Heart left ventricle (tissue), 16 donors: ENCODE measurements around the gene WFIKKN2. TPM values are rescaled to one million over a fixed set of nuclear protein-coding genes. Genes with fewer than 3 reads are reported as not detected.
A peak's percentile ranks its signal among the peaks of the same experiment; 100 is the strongest.

ENCODE experiments used
- ATAC-seq, 4 donors: fragments of 200-7000 bp; cut with Tn5 transposase; one replicate each; pipeline ENCODE4 v1.9.1; 2020 to 2022; ENCODE audit warnings: moderate library complexity in 4 of 4, mild to moderate bottlenecking in 3 of 4, moderate number of reproducible peaks in 1 of 4
- DNase-seq, 5 donors: peaks; one replicate each; pipeline ENCODE4 v3.0.0-alpha.2; 2020
- H3K27ac ChIP-seq, 12 donors: fragments of 200-600 bp; sonication (generic) in 4 of 12; one replicate each; pipeline versions ENCODE4 v1.5.0 to v1.8.0; 2016 to 2022; ENCODE audit warnings: mild to moderate bottlenecking in 2 of 12
- H3K27me3 ChIP-seq, 9 donors: fragments of 200-600 bp; sonication (generic) in 2 of 9; one replicate each; pipeline versions ENCODE4 v1.5.1 to v1.8.0; 2016 to 2022; ENCODE audit warnings: mild to moderate bottlenecking in 3 of 9
- H3K36me3 ChIP-seq, 9 donors: fragments of 200-600 bp; sonication (generic) in 2 of 9; one replicate each; pipeline versions ENCODE4 v1.5.0 to v1.8.0; 2018 to 2022; ENCODE audit warnings: mild to moderate bottlenecking in 2 of 9
- H3K4me1 ChIP-seq, 12 donors: fragments of 200-600 bp; sonication (generic) in 4 of 12; one replicate each; pipeline versions ENCODE4 v1.5.0 to v1.8.0; 2016 to 2022; ENCODE audit warnings: mild to moderate bottlenecking in 3 of 12
- H3K4me3 ChIP-seq, 12 donors: fragments of 200-600 bp; sonication (generic) in 4 of 12; one replicate each; pipeline versions ENCODE4 v1.5.0 to v1.8.0; 2017 to 2022; ENCODE audit warnings: mild to moderate bottlenecking in 9 of 12, moderate library complexity in 4 of 12
- H3K9me3 ChIP-seq, 12 donors: fragments of 200-600 bp; sonication (generic) in 4 of 12; one replicate each; pipeline versions ENCODE4 v1.5.0 to v1.8.0; 2016 to 2022; ENCODE audit warnings: mild to moderate bottlenecking in 1 of 12
- CTCF ChIP-seq, 12 donors: fragments of 200-600 bp; sonication (generic) in 4 of 12; IDR thresholded peaks; one replicate each; pipeline versions ENCODE4 v1.5.0 to v1.8.0; 2018 to 2022; ENCODE audit warnings: antibody characterized with exemption in 12 of 12, mild to moderate bottlenecking in 5 of 12
- POLR2A ChIP-seq, 2 donors: fragments of 450-650 bp; IDR thresholded peaks; one replicate each; pipeline ENCODE4 v1.6.1; 2017; ENCODE audit warnings: antibody characterized with exemption in 2 of 2, mild to moderate bottlenecking in 2 of 2, moderate library complexity in 2 of 2
- WGBS, 4 donors: extraction: QIAGEN DNeasy Blood & Tissue Kit in 2 of 4; methylation state at CpG; one replicate each; pipeline versions ENCODE4 v1.1.5 to v1.1.7; 2013 to 2018; 5-methylcytosine and 5-hydroxymethylcytosine counted together
- intact Hi-C, 10 donors: fragments of 100-400 bp; cut with DNase I; formaldehyde crosslinking; loops; one replicate each; pipeline versions ENCODE4 v1.11.1 to v1.14.2; 2022
- long read RNA-seq, 3 donors: library from polyadenylated mRNA; unstranded; transcript quantifications; one replicate each; pipeline ENCODE4 v2.0.0, GENCODE V29; 2020 to 2021
- polyA plus RNA-seq, 2 donors: library from polyadenylated mRNA; stranded (reverse); fragments of 200-250 nt; gene quantifications; one replicate each; pipeline ENCODE4 v1.2.3, GENCODE V29; 2013
- total RNA-seq, 9 donors: library from RNA; depleted of rRNA in 2 of 9; stranded (reverse); fragments of >200 nt in 2 of 9; fragmentation: NEBNext Ultra II Directional in 3 of 9; extraction: Animal tissue kit (Norgen Biotek cat#: 25700) in 3 of 9; gene quantifications; one replicate each; pipeline versions ENCODE4 v1.1.0 to v1.2.4, GENCODE V29; 2016 to 2023
- donor health status: ischemic (EF 13 %, LVEDD 7.1; RV severe dilation, severe dysfunction).
- donor health status: healthy with polysubstance abuse.
- donor health status: DM: no; HTN: yes; CAD: no.
- donor health status: DM: no; HTN: no; CAD: no.
- donor health status: ischemic (EF 25% LVEDD 6.9; RV normal size, moderate dysfunction).
- donor health status: ischemic (EF 25% LVEDD 5.7; RV mildly dilated, moderate dysfunction).
- donor health status: healthy.
- donor health status: DM: yes; HTN: yes; CAD: no.
- donor health status: ischemic (EF 35%, LVEDD 5.7; RV mildly dilated, moderate dysfunction).
- donor health status: nonischemic (EF 11% LVEDD 7.7; RV severe dilation, severe dysfunction).
- donor health status: DM: yes; HTN: yes; CAD: no.
- donor health status: PGD.
- donor health status: ischemic (EF 29% LVEDD 5.4; RV normal size, mild dysfunction).
- donor health status: nonischemic (EF 23%, LVEDD 6.1; RV moderate dilation, normal function).

The WFIKKN2 gene
- total RNA-seq (under 1 TPM in 7 of 9 donors, not detected in 2; 0.12 to 0.75 (median 0.29) TPM), polyA plus RNA-seq (under 1 TPM; 0.08 to 0.23 TPM)
- long read RNA-seq, donor 1, partial matches to known transcripts: 1 of 1 reads
- long read RNA-seq, donor 1, other reads (novel, unspliced or antisense): 0 of 1 reads
- long read RNA-seq, donor 2: 0 reads
- long read RNA-seq, donor 3, partial matches to known transcripts: 1 of 1 reads
- long read RNA-seq, donor 3, other reads (novel, unspliced or antisense): 0 of 1 reads

DNA sequence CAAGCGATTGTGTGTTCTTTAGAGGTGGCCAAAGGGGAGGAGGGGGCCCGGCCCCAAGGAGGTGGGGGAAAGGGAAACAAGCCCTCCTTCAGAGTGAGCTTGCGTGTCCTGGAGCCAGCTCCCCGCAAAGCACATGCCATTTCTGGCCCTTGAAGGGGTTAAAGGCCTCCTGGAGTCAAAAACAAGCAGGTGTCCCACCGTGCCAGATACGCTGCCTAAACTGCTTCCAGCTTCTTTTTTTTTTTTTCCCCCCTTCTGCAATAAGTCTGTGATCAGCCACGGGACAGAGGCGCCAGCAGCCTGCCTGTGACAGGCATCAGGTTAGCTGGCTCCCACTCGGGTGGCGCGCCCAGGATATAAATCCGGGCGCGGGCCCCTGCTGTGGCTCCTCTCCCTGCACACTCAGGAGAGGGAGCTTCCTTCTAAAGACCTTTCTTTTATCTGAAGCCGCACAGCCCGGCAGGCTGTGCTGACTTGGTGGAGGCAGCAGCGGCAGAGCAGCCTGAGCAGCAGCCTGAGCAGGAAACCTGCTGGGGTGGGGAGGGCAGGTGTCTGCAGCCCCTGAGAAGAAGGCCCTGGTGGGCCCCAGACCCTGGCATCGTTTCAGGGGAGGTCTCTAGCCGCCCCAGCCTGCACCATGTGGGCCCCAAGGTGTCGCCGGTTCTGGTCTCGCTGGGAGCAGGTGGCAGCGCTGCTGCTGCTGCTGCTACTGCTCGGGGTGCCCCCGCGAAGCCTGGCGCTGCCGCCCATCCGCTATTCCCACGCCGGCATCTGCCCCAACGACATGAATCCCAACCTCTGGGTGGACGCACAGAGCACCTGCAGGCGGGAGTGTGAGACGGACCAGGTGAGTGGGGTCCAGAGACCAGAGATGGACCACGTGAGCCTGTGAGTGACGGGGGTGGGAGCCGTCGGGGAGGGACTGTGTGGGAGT is at the start of gene WFIKKN2:
TSS of gene WFIKKN2 (plus strand) at position 286 of the 934 bp plus-strand sequence. CDS start at position 638, 352 bp downstream.
- 59 to 73% (median 65%) methylated on average over 36 to 39 of the region's 39 CpGs for WGBS, 4 donors
- peaks cover 0 to 4% (median 0%) of the 10 kb centered on the region in 9 donors for H3K27me3 ChIP-seq
- ATAC-seq (peak in 1 of 4 donors; percentile 21), DNase-seq (no peak)
- H3K4me1 ChIP-seq: peaks cover 0 to 23% (median 4%) of the 10 kb centered on the region in 12 donors
- H3K4me3 ChIP-seq: peak within 1 kb of the TSS in 9 of 12 donors; percentile 29 to 54 (median 40)
- intact Hi-C loops: loop anchor here in 1 of 10 donors (2.0 kb wide), 1 partner anchor 47 kb away; no protein-coding TSS in a partner anchor
- TF ChIP-seq CTCF (IDR thresholded peaks at IDR 0.05) (no peak), POLR2A (IDR thresholded peaks at IDR 0.05) (no peak)
- no peak within 1 kb of the TSS for H3K27ac ChIP-seq
- no peaks in the 10 kb centered on the region for H3K36me3 ChIP-seq
- H3K9me3 ChIP-seq: no peaks in the 10 kb centered on the region

GRCh38 chr17:50785946-50786570 is 49.3 kb upstream of the WFIKKN2 start:
- intact Hi-C loops: loop anchor here in 3 of 10 donors (2.0 to 5.0 kb wide), 4 partner anchors 55 to 171 kb away; no protein-coding TSS in a partner anchor

DNA sequence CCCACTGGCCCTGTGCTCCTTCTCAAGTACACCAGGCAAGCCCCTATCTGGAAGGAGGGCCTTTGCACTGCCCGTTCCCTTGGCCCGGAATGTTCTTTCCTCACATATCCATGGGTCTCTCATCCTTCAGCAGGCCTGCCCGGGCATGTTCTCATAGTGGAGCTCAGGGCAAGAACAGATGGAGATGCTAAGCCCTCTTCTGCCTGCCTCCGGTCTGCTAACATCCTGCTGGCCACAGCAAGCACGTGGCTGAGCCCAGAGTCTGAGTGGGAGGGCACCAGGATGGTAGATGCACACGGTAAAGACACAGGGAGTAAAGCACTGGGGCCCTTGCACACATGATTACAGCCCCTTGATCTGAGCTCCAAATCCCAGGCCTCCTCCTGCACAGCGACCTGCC is 48.3 kb upstream of the WFIKKN2 start:
- DNase-seq (no peak), ATAC-seq (no peak)
- H3K27me3 ChIP-seq: no peaks in the 10 kb centered on the region
- intact Hi-C loops: loop anchor here in 1 of 10 donors (5.0 kb wide), 1 partner anchor 170 kb away; no protein-coding TSS in a partner anchor
- H3K9me3 ChIP-seq: no peaks in the 10 kb centered on the region
- no peak overlapping the region for H3K27ac ChIP-seq
- no peak overlapping the region for H3K4me3 ChIP-seq
- no peaks in the 10 kb centered on the region for H3K36me3 ChIP-seq
- TF ChIP-seq CTCF (IDR thresholded peaks at IDR 0.05) (no peak), POLR2A (IDR thresholded peaks at IDR 0.05) (no peak)
- 77 to 87% (median 83%) methylated on average over 5 to 7 of the region's 7 CpGs for WGBS, 4 donors
- peaks cover 0 to 16% (median 6%) of the 10 kb centered on the region in 12 donors for H3K4me1 ChIP-seq

More at GRCh38 chr17:50785946-50786570, 49.3 kb upstream of the WFIKKN2 start:
- H3K36me3 ChIP-seq: no peaks in the 10 kb centered on the region
- WGBS, 4 donors: 59 to 72% (median 66%) methylated on average over 9 of the region's 9 CpGs
- ATAC-seq (peak; percentile 63 to 82 (median 72)), DNase-seq (no peak)
- no peaks in the 10 kb centered on the region for H3K27me3 ChIP-seq
- H3K27ac ChIP-seq: peak overlapping the region in 5 of 12 donors; percentile 36 to 77 (median 69)
- H3K4me3 ChIP-seq: no peak overlapping the region
- no peaks in the 10 kb centered on the region for H3K9me3 ChIP-seq
- TF ChIP-seq CTCF (IDR thresholded peaks at IDR 0.05) (no peak), POLR2A (IDR thresholded peaks at IDR 0.05) (no peak)
- peaks cover 0 to 19% (median 6%) of the 10 kb centered on the region in 12 donors for H3K4me1 ChIP-seq
